ENCODE measurements around the gene NOS1. TPM values are rescaled to one million over a fixed set of nuclear protein-coding genes. Genes with fewer than 3 reads are reported as not detected.

The NOS1 gene
- total RNA-seq, 1 experiment from 2014 or later: 0.14 TPM

- in situ Hi-C loops (cut with HindIII; ENCODE audit: low pct_unique_long_range_greater_than_20kb, low sequenced_read_pairs): no loop called here
- DNase-seq (ENCODE audit: low read depth): no peak
These were observed 63.2 kb downstream of the NOS1 start for GRCh38 chr12:117298191-117298590.

DNA sequence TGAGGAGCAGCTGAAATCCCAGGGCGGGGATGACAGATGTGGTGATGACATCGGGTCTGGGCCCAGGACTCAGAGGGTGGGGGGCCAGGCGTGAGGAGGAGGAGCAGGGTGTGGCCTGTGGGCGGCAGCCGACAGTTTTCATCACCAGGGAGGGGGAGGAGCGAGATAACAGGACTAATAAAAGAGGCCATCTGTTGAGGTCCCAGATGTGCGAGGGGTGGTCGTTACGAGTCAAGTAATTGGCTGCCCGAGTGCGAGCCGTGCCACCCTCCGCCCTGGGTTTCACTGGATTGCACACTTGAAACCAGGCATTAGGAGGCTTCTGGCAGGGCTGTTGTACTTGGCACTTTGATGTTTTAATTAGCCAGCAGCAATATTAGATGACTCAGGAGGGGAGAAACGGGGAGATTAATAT is 67.2 kb downstream of the NOS1 start:
- in situ Hi-C loops (cut with HindIII; ENCODE audit: low pct_unique_long_range_greater_than_20kb, low sequenced_read_pairs): no loop called here

GRCh38 chr12:117293510-117293909 is 67.9 kb downstream of the NOS1 start:
- in situ Hi-C loops (cut with HindIII; ENCODE audit: low pct_unique_long_range_greater_than_20kb, low sequenced_read_pairs): no loop called here
- DNase-seq (ENCODE audit: low read depth): no peak

More for the DNA sequence above, 67.2 kb downstream of the NOS1 start:
- DNase-seq (ENCODE audit: low read depth): no peak

- DNase-seq (ENCODE audit: low read depth): no peak
- in situ Hi-C loops (cut with HindIII; ENCODE audit: low pct_unique_long_range_greater_than_20kb, low sequenced_read_pairs): no loop called here
These were observed 68.7 kb downstream of the NOS1 start for GRCh38 chr12:117292688-117293087.

DNA sequence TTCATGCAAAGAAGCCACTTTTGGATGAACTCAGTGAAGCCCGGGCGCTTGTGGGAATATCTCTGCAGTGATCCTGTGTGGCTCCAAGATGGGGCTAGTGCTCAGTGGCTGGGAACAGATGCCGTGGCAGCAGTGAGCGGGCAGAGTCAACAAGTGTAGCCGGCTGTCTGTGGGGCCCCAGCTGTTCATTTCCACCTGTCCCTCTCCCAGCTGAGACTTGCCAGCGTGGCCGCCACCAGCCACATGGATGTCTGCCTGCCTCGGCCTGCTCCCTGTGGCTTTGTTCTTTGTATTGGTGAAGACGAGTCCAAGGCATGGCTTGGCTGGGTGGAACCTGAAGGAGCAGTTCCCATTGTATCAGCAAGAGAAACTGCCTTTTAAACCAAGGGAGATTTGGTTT is 77.3 kb downstream of the NOS1 start:
- DNase-seq (ENCODE audit: low read depth): no peak
- in situ Hi-C loops (cut with HindIII; ENCODE audit: low pct_unique_long_range_greater_than_20kb, low sequenced_read_pairs): no loop called here

DNA sequence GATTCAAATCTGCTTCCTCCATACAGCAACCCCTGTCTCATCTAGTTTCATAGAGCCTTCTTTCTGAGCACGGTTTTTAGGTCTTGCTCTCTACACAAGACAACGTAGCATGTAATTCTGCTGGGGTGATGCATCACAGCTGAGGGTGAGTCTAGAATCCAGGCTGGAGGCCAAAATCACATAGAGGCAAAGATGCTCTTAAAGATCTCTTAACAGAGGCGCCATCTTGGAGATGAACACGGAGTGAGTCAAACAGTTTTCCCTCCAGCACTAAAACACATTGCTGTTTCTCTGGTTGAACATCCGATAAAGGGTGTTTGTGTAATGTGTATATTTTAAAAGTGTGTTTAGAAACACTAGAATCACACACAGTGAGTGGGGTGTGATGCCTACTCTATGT is 78.9 kb downstream of the NOS1 start:
- DNase-seq (ENCODE audit: low read depth): no peak
- in situ Hi-C loops (cut with HindIII; ENCODE audit: low pct_unique_long_range_greater_than_20kb, low sequenced_read_pairs): no loop called here

GRCh38 chr12:117280019-117280680 is 81.3 kb downstream of the NOS1 start:
- in situ Hi-C loops (cut with HindIII; ENCODE audit: low pct_unique_long_range_greater_than_20kb, low sequenced_read_pairs): no loop called here
- DNase-seq (ENCODE audit: low read depth): no peak

GRCh38 chr12:117279606-117280005 is 81.8 kb downstream of the NOS1 start:
- DNase-seq (ENCODE audit: low read depth): no peak
- in situ Hi-C loops (cut with HindIII; ENCODE audit: low pct_unique_long_range_greater_than_20kb, low sequenced_read_pairs): no loop called here

DNA sequence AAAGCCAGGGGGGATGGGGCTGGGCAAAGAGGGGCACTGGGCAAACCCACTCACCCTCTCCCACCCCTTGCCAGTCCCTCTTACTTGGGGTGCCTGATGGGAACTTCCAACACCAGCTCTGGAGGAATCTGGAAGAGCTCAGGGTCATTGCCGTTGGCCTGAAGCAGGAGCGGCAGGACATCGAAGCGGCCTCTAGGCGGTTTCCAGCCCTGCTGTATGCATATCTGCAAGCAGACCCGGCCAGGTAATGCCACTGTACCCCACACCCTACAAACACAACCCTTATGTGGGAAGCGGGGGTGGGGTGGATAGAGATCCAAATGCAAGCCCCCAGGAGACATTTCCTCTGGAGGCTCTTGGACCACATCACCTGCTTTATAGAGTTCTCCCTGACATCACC is 83.6 kb downstream of the NOS1 start:
- DNase-seq (ENCODE audit: low read depth): no peak
- in situ Hi-C loops (cut with HindIII; ENCODE audit: low pct_unique_long_range_greater_than_20kb, low sequenced_read_pairs): no loop called here

DNA sequence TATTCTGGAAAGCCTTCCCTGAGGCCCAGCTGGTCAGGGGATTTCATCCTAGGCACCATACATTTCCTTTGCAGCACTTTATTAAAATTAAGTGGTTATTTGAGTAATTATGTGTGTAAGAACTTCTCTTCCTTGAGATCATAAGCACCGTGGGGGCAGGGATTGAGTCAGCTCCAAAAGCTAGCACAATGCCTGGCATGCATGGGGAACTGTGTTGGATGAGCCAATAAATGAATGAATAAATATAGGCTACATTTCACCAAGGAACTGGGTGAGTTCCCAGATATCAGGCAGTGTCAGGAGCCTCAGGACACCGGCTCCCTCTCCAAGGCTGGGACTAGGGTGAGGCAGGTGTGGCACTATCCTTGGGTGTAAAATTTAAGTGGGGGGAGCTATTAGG is 88.3 kb downstream of the NOS1 start:
- no peak for DNase-seq (ENCODE audit: low read depth)
- in situ Hi-C loops (cut with HindIII; ENCODE audit: low pct_unique_long_range_greater_than_20kb, low sequenced_read_pairs): no loop called here

DNA sequence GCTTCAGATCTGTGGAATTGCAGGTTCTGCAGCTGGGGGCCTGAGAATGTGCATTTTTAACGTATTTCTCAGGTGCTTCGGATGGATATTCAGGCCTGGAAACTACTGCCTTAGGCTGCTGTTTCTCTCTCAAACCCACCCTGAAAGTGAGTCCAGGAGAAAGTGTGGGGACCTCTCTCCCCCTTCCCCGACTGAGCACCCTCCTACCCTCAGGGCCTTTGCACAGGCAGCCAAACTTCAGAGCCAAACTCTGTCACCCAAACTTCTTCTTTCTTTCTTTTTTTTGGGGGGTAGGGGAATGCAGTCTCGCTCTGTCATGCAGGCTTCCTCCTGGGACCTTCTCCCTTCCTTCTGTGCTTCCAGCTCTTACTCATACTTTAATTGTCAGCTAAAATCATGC is 88.7 kb downstream of the NOS1 start:
- in situ Hi-C loops (cut with HindIII; ENCODE audit: low pct_unique_long_range_greater_than_20kb, low sequenced_read_pairs): no loop called here
- no peak for DNase-seq (ENCODE audit: low read depth)

GRCh38 chr12:117262749-117263148 is 98.7 kb downstream of the NOS1 start:
- no peak for DNase-seq (ENCODE audit: low read depth)
- in situ Hi-C loops (cut with HindIII; ENCODE audit: low pct_unique_long_range_greater_than_20kb, low sequenced_read_pairs): no loop called here

DNA sequence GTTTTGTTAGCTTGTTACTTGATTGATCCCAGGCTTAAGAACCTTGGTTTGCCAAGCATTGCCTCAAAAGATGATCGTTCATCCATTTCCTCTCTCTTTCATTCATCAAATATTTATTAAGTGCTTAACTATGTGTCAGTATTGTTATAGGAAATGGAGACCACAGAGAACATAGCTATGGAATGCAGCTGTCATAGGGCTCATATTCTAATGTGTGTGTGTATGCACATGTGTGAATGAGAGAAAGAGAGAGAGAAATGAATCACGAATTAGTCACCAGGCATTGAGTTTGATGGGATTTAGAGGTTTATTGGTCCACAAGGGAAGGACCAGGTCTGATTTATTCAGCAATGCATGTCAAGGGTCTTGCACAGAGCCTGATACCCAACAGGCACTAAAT is 100.2 kb downstream of the NOS1 start:
- DNase-seq (ENCODE audit: low read depth): peak; percentile 33
- in situ Hi-C loops (cut with HindIII; ENCODE audit: low pct_unique_long_range_greater_than_20kb, low sequenced_read_pairs): no loop called here

DNA sequence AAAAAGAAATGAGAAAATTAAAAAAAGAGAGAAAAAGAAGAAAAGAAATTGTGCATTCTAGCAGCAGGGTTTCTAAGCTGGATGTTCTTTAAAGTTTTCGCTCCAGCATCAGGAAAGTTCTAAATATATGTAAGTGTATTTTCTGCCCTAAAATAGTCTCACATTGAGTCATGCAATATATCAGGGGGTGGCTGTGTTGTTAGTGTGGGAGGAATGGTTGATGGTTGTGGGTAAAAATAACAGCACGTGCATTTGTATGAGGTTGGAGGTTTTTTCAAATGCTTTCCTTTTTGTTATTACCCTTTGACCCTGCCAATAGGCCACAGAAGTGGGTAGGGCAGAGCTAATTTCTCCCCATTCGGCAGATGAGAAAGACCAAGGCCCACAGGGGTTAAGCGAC is 106.0 kb downstream of the NOS1 start:
- DNase-seq (ENCODE audit: low read depth): no peak
- in situ Hi-C loops (cut with HindIII; ENCODE audit: low pct_unique_long_range_greater_than_20kb, low sequenced_read_pairs): no loop called here

DNA sequence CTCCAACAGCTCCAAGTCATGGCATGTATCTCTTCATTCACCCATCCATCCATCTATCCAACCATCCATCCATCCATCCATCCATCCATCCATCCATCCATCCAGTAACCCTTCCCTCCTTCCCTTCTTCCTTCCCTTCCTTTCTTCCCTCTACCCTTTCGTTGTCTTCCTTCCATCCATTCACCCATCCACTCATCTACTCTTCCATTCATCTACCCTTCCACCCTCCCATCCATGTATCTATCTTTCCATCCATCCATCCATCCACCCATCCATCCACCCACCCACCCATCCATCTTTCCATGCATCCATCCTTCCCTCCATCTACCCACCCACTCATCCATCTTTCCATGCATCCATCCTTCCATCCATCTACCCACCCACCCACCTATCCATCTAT is 117.9 kb downstream of the NOS1 start:
- DNase-seq (ENCODE audit: low read depth): no peak
- in situ Hi-C loops (cut with HindIII; ENCODE audit: low pct_unique_long_range_greater_than_20kb, low sequenced_read_pairs): no loop called here

DNA sequence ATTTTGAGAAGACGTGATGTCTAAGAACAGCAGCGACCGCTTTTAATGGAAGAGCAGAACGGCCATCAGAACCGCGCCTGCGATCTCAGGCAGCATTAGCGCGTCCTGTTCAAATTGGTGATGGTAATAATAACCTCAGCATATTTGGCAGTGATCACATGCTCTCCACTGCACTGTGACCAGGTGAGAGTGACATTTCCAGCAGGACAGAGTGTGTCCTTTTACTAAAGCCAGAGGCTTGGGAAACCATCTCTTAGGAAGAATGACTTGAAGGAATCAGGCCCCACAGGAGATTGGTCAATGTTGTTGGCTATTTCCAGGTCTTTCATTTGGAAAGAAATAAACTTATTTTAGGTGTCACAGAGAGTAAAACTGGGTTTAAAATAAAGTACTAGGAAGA is 119.7 kb downstream of the NOS1 start:
- no peak for DNase-seq (ENCODE audit: low read depth)
- in situ Hi-C loops (cut with HindIII; ENCODE audit: low pct_unique_long_range_greater_than_20kb, low sequenced_read_pairs): no loop called here

GRCh38 chr12:117240081-117240755 is 121.2 kb downstream of the NOS1 start:
- in situ Hi-C loops (cut with HindIII; ENCODE audit: low pct_unique_long_range_greater_than_20kb, low sequenced_read_pairs): no loop called here
- DNase-seq (ENCODE audit: low read depth): no peak

DNA sequence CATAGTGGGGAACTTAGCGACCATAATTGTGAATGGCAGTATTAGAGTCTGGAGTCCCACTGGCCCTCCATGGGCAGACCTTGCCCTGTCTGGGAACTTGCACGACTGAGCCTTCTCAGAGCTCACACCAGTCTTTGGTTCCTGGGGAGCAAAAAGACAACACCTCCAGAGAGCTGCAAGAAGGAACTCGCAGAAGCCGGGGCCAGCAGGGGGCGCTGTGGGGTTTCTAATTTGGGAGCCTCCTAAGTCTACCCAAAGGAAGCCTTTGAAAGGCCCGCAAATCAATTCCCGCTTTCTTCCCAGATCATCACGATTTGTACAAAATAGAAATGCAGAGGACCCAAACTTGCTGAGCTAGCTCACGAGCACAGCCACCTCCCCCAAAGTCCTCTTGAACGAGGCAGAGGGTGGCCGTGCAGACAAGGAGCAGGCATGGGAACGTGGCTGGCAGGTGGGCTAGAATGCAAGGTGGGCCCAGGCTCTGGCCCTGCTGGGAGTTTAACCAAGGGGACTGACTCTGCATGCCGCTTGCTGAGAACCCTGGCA is 124.9 kb downstream of the NOS1 start:
- in situ Hi-C loops (cut with HindIII; ENCODE audit: low pct_unique_long_range_greater_than_20kb, low sequenced_read_pairs): no loop called here
- peak; percentile 41 for DNase-seq (ENCODE audit: low read depth)

GRCh38 chr12:117235261-117235660 is 126.2 kb downstream of the NOS1 start:
- in situ Hi-C loops (cut with HindIII; ENCODE audit: low pct_unique_long_range_greater_than_20kb, low sequenced_read_pairs): no loop called here

GRCh38 chr12:117234441-117234840 is 127.0 kb downstream of the NOS1 start:
- in situ Hi-C loops (cut with HindIII; ENCODE audit: low pct_unique_long_range_greater_than_20kb, low sequenced_read_pairs): no loop called here
- no peak for DNase-seq (ENCODE audit: low read depth)

More at GRCh38 chr12:117235261-117235660, 126.2 kb downstream of the NOS1 start:
- DNase-seq (ENCODE audit: low read depth): no peak
